NCI-H510A treated with DMSO at 0.1 percent for 48 hours (cell line): ENCODE measurements around the gene RTCA.
"Not testable (repeated sequence)": the region's sequence is repeated elsewhere in the genome, so short reads cannot be mapped to it uniquely, and the experiment has no call there.

ENCODE experiments used
- DNase-seq: peaks from one replicate; lab custom pipeline; 2025; lab: John Stamatoyannopoulos, UW

RTCA gene

GRCh38 chr1:100265931-100266740 lies at the start of gene RTCA:
Gene RTCA, plus strand, starts transcription at chr1:100266216. Its CDS starts 160 bp downstream, at chr1:100266376.
- DNase-seq, result peak; percentile 88

GRCh38 chr1:100217834-100218233 lies 48.2 kb upstream of the RTCA start:
- no peak for DNase-seq

GRCh38 chr1:100219457-100219856 lies 46.6 kb upstream of the RTCA start:
- DNase-seq, result no peak

GRCh38 chr1:100219883-100220282 lies 46.1 kb upstream of the RTCA start:
- no peak for DNase-seq

- no peak for DNase-seq
Observed at GRCh38 chr1:100222428-100222827, 43.6 kb upstream of the RTCA start.

- DNase-seq, result no peak
Observed at GRCh38 chr1:100229681-100230443, 36.2 kb upstream of the RTCA start.

GRCh38 chr1:100230765-100231164 lies 35.3 kb upstream of the RTCA start:
- DNase-seq, result no peak

GRCh38 chr1:100231721-100232120 lies 34.3 kb upstream of the RTCA start:
- no peak for DNase-seq

- no peak for DNase-seq
Observed at GRCh38 chr1:100232156-100232555, 33.9 kb upstream of the RTCA start.

- DNase-seq, result not testable (repeated sequence)
Observed at GRCh38 chr1:100233566-100233965, 32.5 kb upstream of the RTCA start.

GRCh38 chr1:100234432-100234831 lies 31.6 kb upstream of the RTCA start:
- DNase-seq, result no peak

- no peak for DNase-seq
Observed at GRCh38 chr1:100237091-100237490, 28.9 kb upstream of the RTCA start.

- DNase-seq, result peak; percentile 2
Observed at GRCh38 chr1:100239961-100240360, 26.1 kb upstream of the RTCA start.

GRCh38 chr1:100240631-100241030 lies 25.4 kb upstream of the RTCA start:
- no peak for DNase-seq

GRCh38 chr1:100246738-100247137 lies 19.3 kb upstream of the RTCA start:
- no peak for DNase-seq

- DNase-seq, result no peak
Observed at GRCh38 chr1:100249155-100249536, 16.9 kb upstream of the RTCA start.

GRCh38 chr1:100249537-100250257 lies 16.3 kb upstream of the RTCA start, which contains the start of gene DBT:
Gene DBT, minus strand, starts transcription at chr1:100249834. Its CDS starts 14 bp downstream, at chr1:100249820.
- DNase-seq, result peak; percentile 93

- DNase-seq, result no peak
Observed at GRCh38 chr1:100250264-100250663, 15.8 kb upstream of the RTCA start.

GRCh38 chr1:100250807-100251206 lies 15.2 kb upstream of the RTCA start:
- no peak for DNase-seq

- no peak for DNase-seq
Observed at GRCh38 chr1:100252901-100253300, 13.1 kb upstream of the RTCA start.

- DNase-seq, result no peak
Observed at GRCh38 chr1:100253552-100253951, 12.5 kb upstream of the RTCA start.

- not testable (repeated sequence) for DNase-seq
Observed at GRCh38 chr1:100256273-100256672, 9.7 kb upstream of the RTCA start.
